ENCODE data around the gene STAB2.

Gene STAB2

GRCh38 chr12:103556890-103557627, 30.0 kb upstream of the STAB2 start:
- Histone ChIP-seq H3K4me3 (ENCODE audit: low read length) (no peak overlapping the region), H3K4me1 (ENCODE audit: low read length) (no peaks in the 10 kb centered on the region), H3K9me3 (ENCODE audit: insufficient read depth, low read length) (no peaks in the 10 kb centered on the region), H2AFZ (ENCODE audit: low read depth, low read length) (no peak overlapping the region), H3K79me2 (ENCODE audit: low read length) (no peaks in the 10 kb centered on the region), H3K27ac (ENCODE audit: low read length) (no peak overlapping the region), H3K9ac (ENCODE audit: low read length) (no peak overlapping the region), H3K27me3 (ENCODE audit: low read depth, low read length) (no peaks in the 10 kb centered on the region), H3K4me2 (ENCODE audit: low read length) (no peak overlapping the region), H3K36me3 (replicated peaks; ENCODE audit: low read depth, low read length) (no peaks in the 10 kb centered on the region), H4K20me1 (ENCODE audit: insufficient read depth, low read length) (no peaks in the 10 kb centered on the region)
- no peak for TF ChIP-seq CTCF (IDR thresholded peaks at IDR 0.05; ENCODE audit: low read depth, low read length)
- no peak for TF ChIP-seq EZH2phosphoT487 (IDR thresholded peaks at IDR 0.05; ENCODE audit: low read depth)

GRCh38 chr12:103557628-103558010, 29.5 kb upstream of the STAB2 start:
- H3K9ac ChIP-seq (ENCODE audit: low read length): no peak overlapping the region
- H2AFZ ChIP-seq (ENCODE audit: low read depth, low read length): no peak overlapping the region
- no peaks in the 10 kb centered on the region for H3K36me3 ChIP-seq (replicated peaks; ENCODE audit: low read depth, low read length)
- H3K27me3 ChIP-seq (ENCODE audit: low read depth, low read length): no peaks in the 10 kb centered on the region
- H3K27ac ChIP-seq (ENCODE audit: low read length): no peak overlapping the region
- no peak overlapping the region for H3K4me2 ChIP-seq (ENCODE audit: low read length)
- no peaks in the 10 kb centered on the region for H3K79me2 ChIP-seq (ENCODE audit: low read length)
- no peaks in the 10 kb centered on the region for H3K4me1 ChIP-seq (ENCODE audit: low read length)
- no peaks in the 10 kb centered on the region for H4K20me1 ChIP-seq (ENCODE audit: insufficient read depth, low read length)
- TF ChIP-seq CTCF (IDR thresholded peaks at IDR 0.05; ENCODE audit: low read depth, low read length) (no peak), EZH2phosphoT487 (IDR thresholded peaks at IDR 0.05; ENCODE audit: low read depth) (no peak)
- H3K4me3 ChIP-seq (ENCODE audit: low read length): no peak overlapping the region
- no peaks in the 10 kb centered on the region for H3K9me3 ChIP-seq (ENCODE audit: insufficient read depth, low read length)

- no peak overlapping the region for H3K4me3 ChIP-seq (ENCODE audit: low read length)
- H4K20me1 ChIP-seq (ENCODE audit: insufficient read depth, low read length): no peaks in the 10 kb centered on the region
- TF ChIP-seq CTCF (IDR thresholded peaks at IDR 0.05; ENCODE audit: low read depth, low read length) (no peak), EZH2phosphoT487 (IDR thresholded peaks at IDR 0.05; ENCODE audit: low read depth) (no peak)
- H3K9ac ChIP-seq (ENCODE audit: low read length): no peak overlapping the region
- no peaks in the 10 kb centered on the region for H3K9me3 ChIP-seq (ENCODE audit: insufficient read depth, low read length)
- H3K36me3 ChIP-seq (replicated peaks; ENCODE audit: low read depth, low read length): no peaks in the 10 kb centered on the region
- no peak overlapping the region for H3K27ac ChIP-seq (ENCODE audit: low read length)
- no peaks in the 10 kb centered on the region for H3K4me1 ChIP-seq (ENCODE audit: low read length)
- no peak overlapping the region for H2AFZ ChIP-seq (ENCODE audit: low read depth, low read length)
- H3K4me2 ChIP-seq (ENCODE audit: low read length): no peak overlapping the region
- no peaks in the 10 kb centered on the region for H3K79me2 ChIP-seq (ENCODE audit: low read length)
- H3K27me3 ChIP-seq (ENCODE audit: low read depth, low read length): no peaks in the 10 kb centered on the region
Measured at GRCh38 chr12:103558879-103559278, 28.2 kb upstream of the STAB2 start.

- H3K4me1 ChIP-seq (ENCODE audit: low read length): no peaks in the 10 kb centered on the region
- no peak overlapping the region for H3K4me3 ChIP-seq (ENCODE audit: low read length)
- peaks cover 4% of the 10 kb centered on the region for H3K36me3 ChIP-seq (replicated peaks; ENCODE audit: low read depth, low read length)
- H3K9me3 ChIP-seq (ENCODE audit: insufficient read depth, low read length): peaks cover 6% of the 10 kb centered on the region; the same call in 1 of the 2 replicates
- H3K9ac ChIP-seq (ENCODE audit: low read length): no peak overlapping the region
- H3K4me2 ChIP-seq (ENCODE audit: low read length): no peak overlapping the region
- no peak for TF ChIP-seq EZH2phosphoT487 (IDR thresholded peaks at IDR 0.05; ENCODE audit: low read depth)
- H3K27me3 ChIP-seq (ENCODE audit: low read depth, low read length): no peaks in the 10 kb centered on the region
- no peak overlapping the region for H3K27ac ChIP-seq (ENCODE audit: low read length)
- no peaks in the 10 kb centered on the region for H3K79me2 ChIP-seq (ENCODE audit: low read length)
- H4K20me1 ChIP-seq (ENCODE audit: insufficient read depth, low read length): no peaks in the 10 kb centered on the region
- H2AFZ ChIP-seq (ENCODE audit: low read depth, low read length): no peak overlapping the region
Measured at GRCh38 chr12:103560604-103561101, 26.4 kb upstream of the STAB2 start.
